Body of pancreas (tissue), 4 donors: ENCODE measurements around the gene NTRK2. TPM values are rescaled to one million over a fixed set of nuclear protein-coding genes. Genes with fewer than 3 reads are reported as not detected.

ENCODE experiments used
- ATAC-seq: fragments of 150-250 bp; one replicate; pipeline ENCODE4 v1.9.1; 2016
- DNase-seq, 4 donors: peaks; one replicate each; pipeline ENCODE4 v3.0.0-alpha.2; 2019
- H3K27ac ChIP-seq, 4 donors: fragments of 200-600 bp; sonication (generic); 1 replicate in 3 of 4; 2 replicates in 1 of 4; pipeline versions ENCODE4 v1.5.1 to v1.6.1; 2016 to 2019; ENCODE audit warnings: mild to moderate bottlenecking in 1 of 4, mixed read lengths in 1 of 4, moderate library complexity in 1 of 4
- H3K27me3 ChIP-seq, 2 donors: fragments of 200-600 bp; sonication (generic); one replicate each; pipeline ENCODE4 v1.6.0; 2016; ENCODE audit warnings: mild to moderate bottlenecking in 1 of 2
- H3K36me3 ChIP-seq, 2 donors: fragments of 200-600 bp; sonication (generic); replicated peaks in 1 of 2; 2 replicates each; pipeline ENCODE4 v1.5.1; 2016; ENCODE audit warnings: low read depth in 2 of 2; ENCODE audit not compliant: insufficient read depth in 1 of 2
- H3K4me1 ChIP-seq: fragments of 200-600 bp; sonication (generic); one replicate; pipeline ENCODE4 v1.6.0; 2016
- H3K4me3 ChIP-seq, 2 donors: fragments of 200-600 bp; sonication (generic); 1 replicate in 1 of 2; 2 replicates in 1 of 2; pipeline ENCODE4 v1.5.1; 2016 to 2019
- H3K9me3 ChIP-seq, 3 donors: fragments of 200-600 bp; sonication (generic); 1 replicate in 2 of 3; 2 replicates in 1 of 3; pipeline ENCODE4 v1.5.1; 2016
- POLR2A ChIP-seq, 3 donors: fragments of 450-650 bp; IDR thresholded peaks; one replicate each; pipeline ENCODE4 v1.6.1; 2016; ENCODE audit warnings: antibody characterized with exemption in 3 of 3, mild to moderate bottlenecking in 2 of 3
- WGBS, 2 donors: methylation state at CpG; one replicate each; pipeline ENCODE4 v1.1.5; 2017; 5-methylcytosine and 5-hydroxymethylcytosine counted together
- intact Hi-C: fragments of 100-400 bp; cut with DNase I; formaldehyde crosslinking; loops from one replicate; pipeline ENCODE4 v1.15.1; 2023
- total RNA-seq, 2 donors: library from RNA; depleted of rRNA; stranded (reverse); fragments of >200 nt; gene quantifications; one replicate each; pipeline ENCODE4 v1.1.0, GENCODE V29; 2016
- TF ChIP-seq, protein P1 (sequence below), 7 experiments: fragments of 450-650 bp in 4 of 7; fragments of 200-600 bp in 3 of 7; sonication (generic) in 3 of 7; IDR thresholded peaks; one replicate each; pipeline ENCODE4 v1.5.1; 2016 to 2019; ENCODE audit warnings: antibody characterized with exemption in 7 of 7

Gene NTRK2
- total RNA-seq, 2 donors from 2014 or later, result 20.5 to 37.9 TPM

DNA sequence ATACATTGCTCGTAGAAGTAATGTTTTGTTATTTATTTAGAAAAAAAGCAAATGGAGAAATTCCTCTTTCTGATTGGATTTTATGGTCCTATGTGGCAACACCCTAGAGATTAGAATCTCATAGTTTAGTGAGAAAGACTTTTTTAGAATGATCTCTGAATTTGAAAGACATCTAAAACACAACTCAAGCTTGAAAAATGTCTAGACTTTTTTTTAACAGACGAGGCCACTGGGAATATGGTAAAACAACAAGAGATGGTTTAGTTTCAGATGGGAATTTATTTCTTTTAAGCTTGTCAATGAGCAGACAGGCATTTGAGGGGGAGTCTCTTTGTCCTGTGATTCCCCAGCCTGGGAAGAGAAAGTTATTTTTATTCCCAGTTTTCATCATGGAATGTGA is 122.1 kb downstream of the NTRK2 start:
- Histone ChIP-seq H3K4me3 (no peak overlapping the region), H3K27me3 (no peaks in the 10 kb centered on the region), H3K9me3 (no peaks in the 10 kb centered on the region), H3K4me1 (no peaks in the 10 kb centered on the region), H3K36me3 (no peaks in the 10 kb centered on the region), H3K27ac (no peak overlapping the region)
- TF ChIP-seq, protein P1, sequence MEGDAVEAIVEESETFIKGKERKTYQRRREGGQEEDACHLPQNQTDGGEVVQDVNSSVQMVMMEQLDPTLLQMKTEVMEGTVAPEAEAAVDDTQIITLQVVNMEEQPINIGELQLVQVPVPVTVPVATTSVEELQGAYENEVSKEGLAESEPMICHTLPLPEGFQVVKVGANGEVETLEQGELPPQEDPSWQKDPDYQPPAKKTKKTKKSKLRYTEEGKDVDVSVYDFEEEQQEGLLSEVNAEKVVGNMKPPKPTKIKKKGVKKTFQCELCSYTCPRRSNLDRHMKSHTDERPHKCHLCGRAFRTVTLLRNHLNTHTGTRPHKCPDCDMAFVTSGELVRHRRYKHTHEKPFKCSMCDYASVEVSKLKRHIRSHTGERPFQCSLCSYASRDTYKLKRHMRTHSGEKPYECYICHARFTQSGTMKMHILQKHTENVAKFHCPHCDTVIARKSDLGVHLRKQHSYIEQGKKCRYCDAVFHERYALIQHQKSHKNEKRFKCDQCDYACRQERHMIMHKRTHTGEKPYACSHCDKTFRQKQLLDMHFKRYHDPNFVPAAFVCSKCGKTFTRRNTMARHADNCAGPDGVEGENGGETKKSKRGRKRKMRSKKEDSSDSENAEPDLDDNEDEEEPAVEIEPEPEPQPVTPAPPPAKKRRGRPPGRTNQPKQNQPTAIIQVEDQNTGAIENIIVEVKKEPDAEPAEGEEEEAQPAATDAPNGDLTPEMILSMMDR (IDR thresholded peaks at IDR 0.05), result no peak
- no peak for TF ChIP-seq POLR2A (IDR thresholded peaks at IDR 0.05)
- DNase-seq, result no peak
- 69% methylated on average over 2 of the region's 2 CpGs for WGBS, 2 donors
- intact Hi-C loops, result no loop called here
- ATAC-seq, result no peak

DNA sequence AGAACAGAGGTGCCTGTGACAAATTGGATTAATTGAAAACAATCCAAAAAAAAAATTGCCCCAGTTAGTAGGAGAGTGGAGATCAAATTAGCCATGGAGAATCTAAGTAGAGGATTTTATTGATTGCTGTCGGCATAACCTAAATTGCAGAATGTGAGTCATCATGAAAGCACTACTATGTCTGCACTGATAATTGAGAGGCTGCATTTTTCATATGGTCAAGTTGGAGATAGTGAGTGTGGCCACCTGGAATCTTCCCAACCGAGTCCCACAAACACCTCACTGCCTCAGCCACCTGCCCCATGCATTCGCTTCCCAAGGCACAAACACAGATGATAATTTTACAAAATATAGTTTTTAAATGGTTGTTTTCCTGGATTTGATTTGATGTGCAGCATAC is 123.7 kb downstream of the NTRK2 start:
- H3K4me3 ChIP-seq, result no peak overlapping the region
- intact Hi-C loops, result no loop called here
- WGBS, 2 donors, result 43 to 51% methylated on average over 3 of the region's 3 CpGs
- no peak for DNase-seq
- no peaks in the 10 kb centered on the region for H3K36me3 ChIP-seq
- H3K27ac ChIP-seq, result no peak overlapping the region
- no peaks in the 10 kb centered on the region for H3K9me3 ChIP-seq
- no peaks in the 10 kb centered on the region for H3K4me1 ChIP-seq
- no peak for ATAC-seq
- no peak for TF ChIP-seq POLR2A (IDR thresholded peaks at IDR 0.05)
- TF ChIP-seq, protein P1 (IDR thresholded peaks at IDR 0.05), result no peak
- no peaks in the 10 kb centered on the region for H3K27me3 ChIP-seq

DNA sequence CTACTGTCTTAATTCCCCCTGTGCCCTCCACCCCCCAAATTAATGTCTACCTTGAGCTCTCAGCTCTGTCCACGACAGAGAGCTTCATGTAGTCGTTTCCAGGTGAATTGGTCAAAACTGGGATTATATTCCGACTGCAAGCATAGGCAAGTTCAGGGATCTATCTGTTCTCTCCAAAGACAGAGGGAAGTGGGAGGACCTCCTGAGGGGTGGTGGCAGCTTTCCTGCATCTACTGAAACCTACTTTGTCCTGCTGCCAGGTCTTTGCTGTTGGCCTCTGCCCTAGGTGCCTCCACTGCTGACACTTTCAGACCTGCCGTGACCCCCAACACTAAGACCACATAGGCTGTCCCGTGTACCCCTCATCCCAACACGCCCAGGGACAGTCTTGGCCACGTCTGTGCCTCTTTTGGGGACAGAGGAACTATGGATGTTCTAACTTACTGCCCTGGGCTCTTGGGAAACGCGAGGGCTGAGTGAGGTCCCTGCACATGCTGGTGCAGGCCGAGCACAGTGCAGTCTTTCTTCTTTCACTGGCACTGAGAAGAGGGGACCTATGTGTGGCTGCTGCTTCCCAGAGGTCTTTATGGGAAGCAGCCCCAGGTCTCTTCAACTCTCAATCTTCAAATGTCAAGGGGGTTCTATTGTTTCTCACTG is 125.6 kb downstream of the NTRK2 start:
- Histone ChIP-seq H3K27me3 (no peaks in the 10 kb centered on the region), H3K36me3 (no peaks in the 10 kb centered on the region), H3K27ac (no peak overlapping the region), H3K4me1 (no peaks in the 10 kb centered on the region), H3K4me3 (no peak overlapping the region), H3K9me3 (no peaks in the 10 kb centered on the region)
- intact Hi-C loops, result no loop called here
- ATAC-seq (no peak), DNase-seq (no peak)
- 64% methylated on average over 10 of the region's 10 CpGs for WGBS, 2 donors
- TF ChIP-seq, protein P1 (IDR thresholded peaks at IDR 0.05), result no peak
- TF ChIP-seq POLR2A (IDR thresholded peaks at IDR 0.05), result no peak

DNA sequence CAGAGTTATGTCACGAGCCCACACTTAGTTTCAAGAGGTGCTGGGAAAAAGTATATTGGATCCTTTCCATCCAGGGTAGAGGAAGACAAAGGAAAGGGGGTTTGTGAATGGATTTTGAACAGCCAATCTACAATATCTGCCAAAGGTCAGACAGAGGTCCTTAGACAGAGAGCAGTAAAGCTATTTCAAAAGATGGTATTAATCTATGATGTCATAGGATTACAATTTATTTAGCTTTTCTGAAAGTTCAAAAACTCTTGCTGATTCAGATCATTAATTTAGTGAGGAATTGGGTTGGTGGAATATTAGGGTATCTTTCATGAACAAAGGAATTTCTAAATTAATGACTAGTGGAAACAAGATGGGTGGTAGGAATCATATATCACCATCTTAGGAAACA is 126.9 kb downstream of the NTRK2 start:
- ATAC-seq, result no peak
- 73 to 89% methylated on average over 1 of the region's 1 CpG for WGBS, 2 donors
- no peak for DNase-seq
- Histone ChIP-seq H3K27ac (no peak overlapping the region), H3K27me3 (no peaks in the 10 kb centered on the region), H3K9me3 (no peaks in the 10 kb centered on the region), H3K4me3 (no peak overlapping the region), H3K4me1 (no peaks in the 10 kb centered on the region), H3K36me3 (no peaks in the 10 kb centered on the region)
- no peak for TF ChIP-seq POLR2A (IDR thresholded peaks at IDR 0.05)
- TF ChIP-seq, protein P1 (IDR thresholded peaks at IDR 0.05), result no peak
- intact Hi-C loops, result no loop called here

DNA sequence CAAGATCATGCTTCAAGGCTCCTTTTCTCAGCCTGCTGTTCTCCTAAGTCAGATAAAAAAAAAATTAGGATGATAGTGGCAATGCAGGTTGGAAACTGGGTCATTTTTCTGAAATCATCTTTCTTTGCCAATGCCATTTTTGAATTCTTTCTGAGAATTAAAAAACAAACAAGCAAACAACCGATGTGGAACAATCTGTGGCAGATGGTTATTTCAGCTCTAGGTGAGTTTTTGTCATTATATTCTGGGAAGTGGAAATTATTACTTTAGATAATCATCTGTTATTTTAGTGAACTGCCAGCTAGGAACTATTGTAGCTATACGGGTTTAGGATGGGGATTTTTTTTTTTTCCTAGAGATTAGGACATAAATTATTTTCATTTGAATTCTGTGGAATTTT is 129.7 kb downstream of the NTRK2 start:
- DNase-seq, result no peak
- intact Hi-C loops, result no loop called here
- no peaks in the 10 kb centered on the region for H3K27me3 ChIP-seq
- H3K36me3 ChIP-seq, result no peaks in the 10 kb centered on the region
- no peaks in the 10 kb centered on the region for H3K4me1 ChIP-seq
- H3K27ac ChIP-seq, result no peak overlapping the region
- no peak overlapping the region for H3K4me3 ChIP-seq
- ATAC-seq, result no peak
- H3K9me3 ChIP-seq, result no peaks in the 10 kb centered on the region
- 29 to 40% methylated on average over 2 of the region's 2 CpGs for WGBS, 2 donors
- no peak for TF ChIP-seq POLR2A (IDR thresholded peaks at IDR 0.05)
- TF ChIP-seq, protein P1 (IDR thresholded peaks at IDR 0.05), result no peak
